Measurements from ENCODE around the gene UGGT2.
"Not testable (repeated sequence)": the region's sequence is repeated elsewhere in the genome, so short reads cannot be mapped to it uniquely, and the experiment has no call there.

UGGT2 gene
- total RNA-seq: 0 to 0.15 (median 0.06) reads per million in 4 donors

GRCh38 chr13:96053003-96053703 lies at the start of gene UGGT2:
Gene UGGT2 (minus strand): TSS chr13:96053401. CDS start chr13:96053312, 89 bp downstream.
- DNase-seq: peak in 1 of 5 donors; percentile 21

- no peak for DNase-seq
Measured at GRCh38 chr13:96100457-96101220, 47.4 kb upstream of the UGGT2 start.

GRCh38 chr13:96093296-96094006 lies 40.2 kb upstream of the UGGT2 start:
- no peak for DNase-seq

GRCh38 chr13:96091164-96092117 lies 38.2 kb upstream of the UGGT2 start:
- no peak for DNase-seq

- DNase-seq: no peak
Measured at GRCh38 chr13:96090240-96091101, 37.3 kb upstream of the UGGT2 start.

- no peak for DNase-seq
Measured at GRCh38 chr13:96089749-96090239, 36.6 kb upstream of the UGGT2 start, which contains the start of gene HS6ST3. Gene HS6ST3 (plus strand): TSS chr13:96090107.

GRCh38 chr13:96089139-96089538 lies 35.9 kb upstream of the UGGT2 start:
- DNase-seq: no peak

- no peak for DNase-seq
Measured at GRCh38 chr13:96086736-96087135, 33.5 kb upstream of the UGGT2 start.

- no peak for DNase-seq
Measured at GRCh38 chr13:96082640-96083039, 29.4 kb upstream of the UGGT2 start.

- no peak for DNase-seq
Measured at GRCh38 chr13:96081888-96082287, 28.7 kb upstream of the UGGT2 start.

- DNase-seq: no peak
Measured at GRCh38 chr13:96080676-96081075, 27.5 kb upstream of the UGGT2 start.

GRCh38 chr13:96075953-96076543 lies 22.8 kb upstream of the UGGT2 start:
- no peak for DNase-seq

GRCh38 chr13:96072392-96072791 lies 19.2 kb upstream of the UGGT2 start:
- no peak for DNase-seq

- no peak for DNase-seq
Measured at GRCh38 chr13:96071504-96071903, 18.3 kb upstream of the UGGT2 start.

GRCh38 chr13:96068729-96069128 lies 15.5 kb upstream of the UGGT2 start:
- no peak for DNase-seq

GRCh38 chr13:96065849-96066248 lies 12.6 kb upstream of the UGGT2 start:
- no peak for DNase-seq

GRCh38 chr13:96052656-96053002 lies 572 bp downstream of the UGGT2 start:
- peak in 1 of 5 donors; percentile 0 for DNase-seq

GRCh38 chr13:96051946-96052345 lies 1.3 kb downstream of the UGGT2 start:
- DNase-seq: not testable (repeated sequence)

GRCh38 chr13:96051491-96051890 lies 1.7 kb downstream of the UGGT2 start:
- not testable (repeated sequence) for DNase-seq

- DNase-seq: not testable (repeated sequence)
Measured at GRCh38 chr13:96050955-96051354, 2.2 kb downstream of the UGGT2 start.
